Measurements from ENCODE around the gene HBM.
"Not testable (repeated sequence)": the region's sequence is repeated elsewhere in the genome, so short reads cannot be mapped to it uniquely, and the experiment has no call there.

The HBM gene

GRCh38 chr16:188674-189073 lies 22.9 kb downstream of the HBM start:
- no peak for DNase-seq

GRCh38 chr16:189604-190186 lies 23.9 kb downstream of the HBM start:
- DNase-seq: no peak

- no peak for DNase-seq
Observed at GRCh38 chr16:191831-192230, 26.1 kb downstream of the HBM start.

GRCh38 chr16:192686-193085 lies 26.9 kb downstream of the HBM start:
- DNase-seq: no peak

- no peak for DNase-seq
Observed at GRCh38 chr16:193441-193840, 27.7 kb downstream of the HBM start.

- DNase-seq: no peak
Observed at GRCh38 chr16:194516-194915, 28.7 kb downstream of the HBM start.

- DNase-seq: no peak
Observed at GRCh38 chr16:200388-200787, 34.6 kb downstream of the HBM start.

- no peak for DNase-seq
Observed at GRCh38 chr16:203246-203645, 37.5 kb downstream of the HBM start.

GRCh38 chr16:204046-204445 lies 38.3 kb downstream of the HBM start:
- DNase-seq: not testable (repeated sequence)

GRCh38 chr16:209359-209758 lies 43.6 kb downstream of the HBM start:
- not testable (repeated sequence) for DNase-seq

GRCh38 chr16:211631-212180 lies 45.9 kb downstream of the HBM start:
- not testable (repeated sequence) for DNase-seq

GRCh38 chr16:212999-213398 lies 47.2 kb downstream of the HBM start:
- DNase-seq: no peak

Data from eye (tissue), 1 donor.